Stimulated activated CD4-positive, alpha-beta T cell treated with anti-CD3 and anti-CD28 coated beads, Interleukin-1b, Interleukin-23, amount 100 ng/mL, for 4 hours (primary cell): ENCODE results near the gene ABI1.

Source experiments
- DNase-seq, 2 donors: peaks; one replicate each; pipeline ENCODE4 v3.0.0-alpha.2; 2020; ENCODE audit warnings: low read depth in 2 of 2

The ABI1 gene

DNA sequence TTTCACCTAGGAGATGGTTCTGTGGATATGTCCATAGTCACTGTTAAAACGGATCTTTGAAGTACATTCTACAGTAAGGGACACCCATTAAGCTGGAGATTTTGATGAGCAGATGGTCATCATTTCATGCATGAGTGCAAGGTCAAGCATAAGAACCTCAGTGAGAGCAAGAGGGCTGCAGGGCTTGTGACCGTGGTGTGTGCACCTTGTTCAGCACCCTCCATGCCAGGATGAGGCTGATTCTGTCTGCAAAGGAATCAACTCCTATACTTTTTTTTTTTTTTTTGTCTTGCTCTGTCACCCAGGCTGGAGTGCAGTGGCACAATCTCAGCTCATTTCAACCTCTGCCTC lies 145.6 kb downstream of the ABI1 start:
- DNase-seq: no peak

DNA sequence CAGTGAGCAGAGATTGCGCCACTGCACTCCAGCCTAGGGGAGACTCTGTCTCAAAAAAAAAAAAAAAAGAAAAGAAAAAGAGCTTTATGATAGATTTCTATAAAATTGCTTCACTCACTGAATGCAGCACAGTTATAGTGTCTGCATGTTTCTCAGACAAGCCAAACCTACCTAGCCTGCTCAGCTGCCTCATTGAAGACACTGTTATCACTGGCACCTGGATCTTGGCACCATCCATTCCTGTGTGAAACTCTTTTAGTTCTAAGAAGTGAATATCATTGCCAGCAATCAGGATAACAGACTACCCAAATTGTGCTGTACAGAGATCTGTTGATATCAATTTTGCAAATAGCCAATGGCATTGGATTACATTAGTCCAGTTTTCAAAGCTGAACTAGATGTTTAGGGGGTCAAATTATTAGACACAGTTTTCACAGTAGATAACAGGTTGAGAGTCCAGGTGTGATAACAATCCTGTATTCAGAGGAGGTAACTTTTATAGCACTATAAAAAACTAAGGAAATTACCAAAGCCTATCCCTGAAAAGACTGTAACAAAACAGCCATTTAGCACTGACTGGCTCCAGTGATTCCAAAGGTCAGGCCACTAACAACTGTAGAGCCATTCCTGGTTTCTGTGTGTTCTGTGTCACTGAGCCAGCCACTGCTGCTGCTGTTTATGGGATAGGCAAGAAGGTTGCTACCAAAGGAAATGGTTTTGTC lies 146.2 kb downstream of the ABI1 start:
- no peak for DNase-seq

DNA sequence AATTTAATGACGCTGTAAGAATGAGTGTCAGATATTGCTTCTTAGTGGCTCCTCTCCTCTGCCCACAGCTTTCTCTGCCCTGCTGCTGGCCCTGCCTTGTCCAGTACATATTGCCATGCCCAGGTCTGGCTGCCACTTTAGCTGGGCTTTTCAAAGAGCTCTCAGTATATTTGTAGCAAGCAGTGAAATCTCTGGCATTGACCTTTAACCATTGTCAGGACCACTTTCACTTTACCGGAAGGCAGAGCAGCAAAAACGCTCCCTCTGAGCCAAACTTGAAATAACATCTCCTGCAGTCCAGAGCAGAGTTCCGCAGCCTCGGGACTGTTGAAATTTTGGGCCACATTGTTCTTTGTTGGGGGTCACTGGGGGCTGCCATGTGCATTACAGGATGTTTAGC lies 149.4 kb downstream of the ABI1 start:
- no peak for DNase-seq

DNA sequence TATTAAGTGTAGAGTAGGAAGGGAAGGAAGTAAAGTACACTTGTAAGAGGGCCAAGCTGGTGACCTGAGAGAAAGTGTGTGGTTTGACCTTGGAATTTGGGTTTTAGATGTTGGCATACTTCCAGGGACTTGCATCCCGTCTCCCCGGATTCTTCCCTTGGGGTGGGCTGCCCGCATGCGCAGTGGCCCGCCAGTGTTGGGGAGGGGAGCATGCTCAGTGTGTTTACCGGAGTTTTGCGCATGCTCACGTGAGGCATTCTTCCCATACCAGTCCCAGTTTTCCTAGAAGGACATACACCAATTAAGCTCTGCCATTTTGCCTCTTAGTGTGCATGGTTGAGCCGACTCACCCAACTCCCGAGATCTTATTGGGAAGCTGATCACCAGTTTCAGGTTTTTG lies 153.8 kb downstream of the ABI1 start:
- DNase-seq: no peak

DNA sequence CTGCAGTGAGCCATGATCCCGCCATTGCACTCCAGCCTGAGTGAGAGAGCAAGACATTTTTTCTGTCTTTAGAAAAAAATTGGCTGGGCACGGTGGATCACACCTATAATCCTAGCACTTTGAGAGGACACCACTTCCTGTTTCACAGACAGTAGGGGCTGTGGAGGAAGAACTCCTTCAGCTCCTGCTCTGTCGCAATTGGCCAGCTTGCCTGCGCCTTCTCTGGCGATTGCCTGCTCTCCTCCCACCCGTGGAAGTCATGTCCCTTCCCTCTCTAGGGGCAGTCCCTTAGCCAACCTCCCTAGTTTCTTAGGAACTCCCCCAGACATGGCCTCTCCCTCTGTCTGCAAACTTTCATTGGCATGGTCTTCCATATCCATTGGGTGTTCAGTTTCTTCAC lies 154.6 kb downstream of the ABI1 start:
- DNase-seq: no peak

DNA sequence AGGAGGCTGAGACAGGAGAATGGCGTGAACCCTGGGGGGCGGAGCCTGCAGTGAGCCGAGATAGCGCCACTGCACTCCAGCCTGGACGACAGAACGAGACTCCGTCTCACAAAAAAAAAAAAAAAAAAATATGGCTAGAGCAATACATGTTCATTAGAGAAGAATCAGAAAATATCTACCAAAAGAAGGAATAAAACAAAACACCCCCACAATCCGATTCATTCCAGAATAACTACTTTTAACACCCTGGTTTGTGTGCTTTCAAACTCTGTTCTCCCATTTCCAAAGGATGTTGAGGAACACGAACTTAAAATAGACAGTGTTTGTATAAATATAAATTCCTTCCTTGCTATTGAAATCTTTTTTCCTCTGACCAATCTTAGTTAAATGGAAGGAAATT lies 156.8 kb downstream of the ABI1 start:
- no peak for DNase-seq

DNA sequence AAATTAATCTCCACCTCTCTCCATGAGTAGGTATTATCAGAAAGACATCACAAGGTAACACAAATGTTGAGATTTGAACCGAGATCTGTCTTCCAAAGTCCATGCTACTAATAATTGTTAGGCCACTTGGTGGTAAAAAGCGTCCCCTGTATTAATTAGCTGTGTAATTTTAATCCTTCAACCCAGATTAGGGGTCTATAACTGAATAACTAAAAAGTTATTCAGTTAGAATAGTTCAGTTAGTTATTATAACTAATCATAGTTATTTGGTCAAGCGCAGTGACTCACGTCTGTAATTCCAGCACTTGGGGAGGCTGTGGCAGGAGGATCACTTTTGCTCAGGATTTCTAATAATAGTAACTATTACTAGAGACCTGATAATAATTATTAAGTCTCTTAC lies 157.7 kb downstream of the ABI1 start:
- DNase-seq: no peak

DNA sequence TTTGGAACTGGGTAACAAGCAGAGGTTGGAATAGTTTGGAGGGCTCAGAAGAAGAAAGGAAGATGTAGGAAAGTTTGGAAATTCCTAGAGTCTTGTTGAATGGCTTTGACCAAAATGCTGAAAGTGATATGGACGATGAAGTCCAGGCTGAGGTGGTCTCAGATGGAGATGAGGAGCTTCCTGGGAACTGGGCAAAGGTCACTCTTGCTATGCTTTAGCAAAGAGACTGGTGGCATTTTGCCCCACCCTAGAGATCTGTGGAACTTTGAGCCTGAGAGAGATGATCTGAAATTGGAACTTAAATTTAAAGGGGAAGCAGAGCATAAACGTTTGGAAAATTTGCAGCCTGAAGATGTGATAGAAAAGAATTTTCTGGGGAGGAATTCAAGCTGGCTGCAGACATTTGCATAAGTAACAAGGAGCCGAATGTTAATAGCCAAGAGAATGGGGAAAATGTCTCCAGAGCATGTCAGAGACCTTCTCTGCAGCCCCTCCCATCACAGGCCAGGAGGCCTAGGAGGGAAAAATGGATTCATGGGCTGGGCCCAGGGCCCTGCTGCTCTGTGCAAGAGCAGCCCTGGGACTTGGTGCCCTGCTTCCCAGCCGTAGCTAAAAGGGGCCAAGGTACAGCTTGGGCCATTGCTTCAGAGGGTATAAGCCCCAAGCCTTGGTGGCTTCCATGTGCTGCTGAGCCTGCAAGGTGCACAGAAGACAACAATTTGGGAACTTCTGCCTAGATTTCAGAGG lies 159.7 kb downstream of the ABI1 start:
- no peak for DNase-seq

DNA sequence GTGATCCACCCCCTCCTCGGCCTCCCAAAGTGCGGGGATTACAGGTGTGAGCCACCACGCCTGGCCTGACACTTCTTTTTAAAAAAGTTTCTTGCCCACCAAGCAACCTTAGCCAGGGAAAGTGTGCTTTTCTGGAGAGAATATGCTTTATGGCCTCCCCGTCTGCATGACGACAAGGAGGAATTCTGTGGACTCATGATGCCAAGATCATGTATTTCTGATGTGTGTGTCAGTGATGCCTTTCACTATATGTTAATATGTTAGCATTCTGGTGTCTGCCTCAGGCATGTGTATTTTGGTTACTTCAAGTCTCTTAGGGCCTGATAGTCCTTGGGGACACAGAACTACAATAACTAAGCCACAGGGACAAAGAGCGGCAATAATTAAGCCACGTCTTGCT lies 161.1 kb downstream of the ABI1 start:
- DNase-seq: no peak

DNA sequence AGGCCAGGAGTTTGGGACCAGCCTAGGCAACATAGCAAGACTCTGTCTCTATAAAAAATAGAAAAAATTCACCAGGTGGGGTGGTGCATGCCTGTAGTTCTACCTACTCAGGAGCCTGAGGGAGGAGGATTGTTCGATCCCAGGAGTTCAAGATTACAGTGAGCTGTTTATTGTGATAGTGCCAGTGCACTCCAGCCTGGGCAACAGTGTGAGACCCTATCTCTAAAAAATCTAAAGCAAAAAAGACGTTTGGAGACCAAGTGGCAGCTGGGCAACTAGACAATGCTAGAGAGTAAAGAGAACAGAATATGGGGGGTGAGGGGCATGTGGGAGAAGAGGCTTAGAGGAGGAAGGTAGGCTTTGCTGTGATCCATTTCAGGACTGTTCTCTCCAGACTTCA lies 161.8 kb downstream of the ABI1 start:
- no peak for DNase-seq

DNA sequence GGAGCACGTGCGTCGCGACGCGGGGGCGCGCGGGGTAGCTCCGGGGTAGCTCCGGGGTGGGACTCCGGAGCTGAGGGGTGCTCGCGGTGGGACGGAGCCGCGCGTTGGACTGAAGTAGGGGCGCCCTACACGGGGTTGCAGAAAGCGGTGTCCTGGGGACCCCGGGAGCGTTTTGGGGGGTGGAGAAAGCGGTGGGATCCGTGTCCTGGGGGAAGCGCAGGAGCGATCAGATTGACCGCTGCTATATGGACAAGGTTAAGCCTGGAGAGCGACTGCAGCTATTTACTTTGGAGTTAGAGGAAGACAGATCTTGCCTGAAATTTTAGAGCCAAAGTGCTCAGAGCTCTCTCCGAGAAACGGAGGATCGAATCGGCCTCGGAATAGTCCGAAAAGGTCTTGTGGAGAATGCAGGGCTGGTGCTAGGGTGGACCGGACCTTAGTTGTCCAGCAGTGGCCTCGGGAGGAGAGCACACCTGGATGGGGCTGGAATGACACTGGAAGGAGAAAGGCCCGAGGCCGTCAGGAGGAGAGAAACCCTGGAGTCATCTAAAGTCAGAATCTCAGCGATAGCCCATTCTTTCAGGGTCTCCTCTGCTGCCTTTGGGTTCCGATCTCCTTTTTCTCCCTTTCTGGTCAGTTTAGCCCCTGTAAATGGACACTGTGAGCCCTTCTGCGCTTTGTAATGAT lies 162.7 kb downstream of the ABI1 start:
- DNase-seq: no peak

DNA sequence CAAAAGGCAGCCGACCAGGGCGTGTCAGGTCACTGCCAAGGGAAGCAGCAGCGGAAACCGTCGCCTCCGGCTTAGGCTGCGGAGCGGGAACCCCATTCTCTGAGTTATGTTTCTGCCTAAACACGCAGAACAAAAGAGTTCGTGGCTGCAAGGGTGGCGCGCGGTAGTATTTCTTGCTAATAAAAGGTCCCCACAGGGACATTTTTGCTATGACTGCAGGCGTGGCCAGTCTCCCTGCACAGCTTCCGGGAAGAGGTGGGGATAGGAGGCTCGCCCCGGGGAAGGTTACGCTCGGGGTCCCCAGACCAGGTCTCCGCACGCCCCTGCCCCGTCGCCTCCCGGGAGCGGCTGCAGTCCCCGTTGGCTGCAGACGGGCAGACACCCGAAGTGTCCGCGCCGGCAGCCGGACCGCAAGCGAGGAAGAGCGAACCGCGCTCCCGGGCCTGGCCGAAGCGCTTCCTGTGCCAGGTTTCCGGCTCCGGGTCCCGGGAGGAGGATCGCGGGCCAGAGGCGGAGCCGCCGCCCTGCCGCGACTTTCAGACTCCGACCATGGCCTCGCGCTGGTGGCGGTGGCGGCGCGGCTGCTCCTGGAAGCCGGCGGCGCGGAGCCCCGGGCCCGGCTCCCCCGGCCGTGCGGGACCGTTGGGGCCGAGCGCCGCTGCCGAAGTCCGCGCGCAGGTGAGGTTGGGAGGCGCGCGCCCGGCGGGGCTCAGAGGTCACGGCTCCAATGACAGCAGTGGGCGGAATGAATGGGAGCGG lies 163.4 kb downstream of the ABI1 start, which contains the start of gene PDSS1:
PDSS1 (plus strand) TSS at position 539 of the 759 bp plus-strand sequence; CDS start at position 550, 11 bp downstream.
- peak; percentile 45 to 67 for DNase-seq

DNA sequence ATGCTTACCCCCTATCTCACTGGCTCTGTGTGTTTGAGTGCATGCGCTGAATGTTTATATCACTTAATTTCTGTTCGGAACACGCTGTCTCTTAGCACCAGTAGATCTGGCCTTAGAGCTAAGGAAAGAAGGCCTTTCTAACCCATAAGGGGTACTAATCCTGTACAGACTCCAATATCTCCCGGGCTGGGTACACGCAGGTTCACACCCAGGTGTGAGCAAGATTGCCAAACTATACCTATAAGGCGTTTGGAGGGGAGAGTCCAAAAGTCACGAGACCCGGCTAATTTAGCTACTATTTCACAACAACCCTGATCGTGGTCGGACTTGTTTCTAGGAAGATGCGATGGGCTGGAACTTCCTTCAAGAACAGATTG lies 164.0 kb downstream of the ABI1 start:
- no peak for DNase-seq
